IMR-90 (cell line): Measurements from ENCODE around the gene ZNF407. TPM values are rescaled to one million over a fixed set of nuclear protein-coding genes. Genes with fewer than 3 reads are reported as not detected.

ENCODE experiments used
- ATAC-seq: fragments of 200-7000 bp; cut with Tn5 transposase; 2 replicates; pipeline ENCODE4 v1.9.1; 2020; ENCODE audit warnings: low read depth, mild to moderate bottlenecking, moderate library complexity
- BruUV-seq: library from RNA; stranded (reverse); fragments of 400-500 nt; replicated peaks from 2 replicates; lab custom pipeline; 2021; lab: Mats Ljungman, UMichigan
- CTCF ChIA-PET: fragments of 300-600 bp; formaldehyde crosslinking; extraction: SDS; loops from one replicate; lab custom pipeline; 2021; ENCODE audit warnings: antibody characterized with exemption; lab: Yijun Ruan, JAX
- POLR2A ChIA-PET: fragments of 300-600 bp; sonication (Branson Sonifier 250); formaldehyde crosslinking; loops from one replicate; lab custom pipeline; 2022; ENCODE audit warnings: antibody characterized with exemption; ENCODE audit not compliant: unreplicated experiment; lab: Charles Lee
- DNase-seq: peaks from one replicate; pipeline ENCODE4 v3.0.0; 2013
- H2AFZ ChIP-seq: replicated peaks from 2 replicates; pipeline ENCODE3; 2013; ENCODE audit warnings: low read length, mild to moderate bottlenecking; ENCODE audit not compliant: poor library complexity
- H2AK5ac ChIP-seq: 2 replicates; pipeline ENCODE4 v1.6.1; 2013; ENCODE audit warnings: low read depth, low read length, inconsistent platforms
- H2AK9ac ChIP-seq: replicated peaks from 2 replicates; pipeline ENCODE3; 2013; ENCODE audit warnings: mild to moderate bottlenecking, low read depth, low read length, moderate library complexity; ENCODE audit not compliant: poor library complexity
- H2BK120ac ChIP-seq: 2 replicates; pipeline ENCODE4 v1.6.1; 2013; ENCODE audit warnings: low read depth, low read length, inconsistent platforms
- H2BK15ac ChIP-seq: 3 replicates; pipeline ENCODE4 v1.6.1; 2013; ENCODE audit warnings: low read depth, low read length, inconsistent platforms
- H2BK20ac ChIP-seq: 2 replicates; pipeline ENCODE4 v1.6.1; 2013; ENCODE audit warnings: low read depth, mild to moderate bottlenecking, inconsistent platforms, low read length, moderate library complexity
- H2BK5ac ChIP-seq: 2 replicates; pipeline ENCODE4 v1.6.1; 2013; ENCODE audit warnings: mild to moderate bottlenecking, low read depth, low read length, inconsistent platforms; ENCODE audit not compliant: poor library complexity, severe bottlenecking
- H3K14ac ChIP-seq: replicated peaks from 2 replicates; pipeline ENCODE4 v1.6.1; 2013; ENCODE audit warnings: low read depth, low read length, inconsistent platforms
- H3K18ac ChIP-seq: 2 replicates; pipeline ENCODE4 v1.6.1; 2013; ENCODE audit warnings: low read depth, low read length, control low read depth
- H3K23ac ChIP-seq: 2 replicates; pipeline ENCODE4 v1.6.1; 2013; ENCODE audit warnings: low read depth, low read length, inconsistent platforms
- H3K27ac ChIP-seq: 2 replicates; pipeline ENCODE4 v1.5.1; 2013; ENCODE audit warnings: mild to moderate bottlenecking, control low read depth, low read length; ENCODE audit not compliant: insufficient read depth
- H3K27me3 ChIP-seq: 2 replicates; pipeline ENCODE4 v1.6.1; 2013; ENCODE audit warnings: low read length; ENCODE audit not compliant: control insufficient read depth, insufficient read depth
- H3K36me3 ChIP-seq: 2 replicates; pipeline ENCODE4 v1.6.1; 2013; ENCODE audit warnings: low read length, mixed read lengths; ENCODE audit not compliant: control insufficient read depth, insufficient read depth
- H3K4ac ChIP-seq: 2 replicates; pipeline ENCODE4 v1.6.1; 2013; ENCODE audit warnings: low read depth, low read length, inconsistent platforms
- H3K4me1 ChIP-seq: 2 replicates; pipeline ENCODE4 v1.6.1; 2013; ENCODE audit warnings: low read length, mixed read lengths; ENCODE audit not compliant: control insufficient read depth, insufficient read depth
- H3K4me2 ChIP-seq: 2 replicates; pipeline ENCODE4 v1.6.1; 2013; ENCODE audit warnings: low read depth, mild to moderate bottlenecking, control low read depth, low read length, moderate library complexity
- H3K4me3 ChIP-seq: 2 replicates; pipeline ENCODE4 v1.5.1; 2013; ENCODE audit warnings: low read depth, mild to moderate bottlenecking, control low read depth, low read length, moderate library complexity; ENCODE audit not compliant: insufficient read depth
- H3K56ac ChIP-seq: 2 replicates; pipeline ENCODE4 v1.6.1; 2013; ENCODE audit warnings: low read length, inconsistent platforms; ENCODE audit not compliant: insufficient read depth; ENCODE audit errors: extremely low read depth
- H3K79me1 ChIP-seq, 2 experiments: 2 replicates each; pipeline ENCODE4 v1.6.1; 2013; ENCODE audit warnings: low read length in 2 of 2, inconsistent platforms in 1 of 2, low read depth in 1 of 2
- H3K9ac ChIP-seq: 2 replicates; pipeline ENCODE4 v1.6.1; 2013; ENCODE audit warnings: low read depth, low read length, control low read depth
- H3K9me1 ChIP-seq: 2 replicates; pipeline ENCODE4 v1.6.1; 2013; ENCODE audit warnings: low read length, inconsistent platforms; ENCODE audit not compliant: insufficient read depth
- H3K9me3 ChIP-seq: 2 replicates; pipeline ENCODE4 v1.6.1; 2013; ENCODE audit warnings: low read length; ENCODE audit not compliant: control insufficient read depth, insufficient read depth
- H4K20me1 ChIP-seq: 2 replicates; pipeline ENCODE4 v1.6.1; 2013; ENCODE audit warnings: low read length, inconsistent platforms; ENCODE audit not compliant: insufficient read depth
- H4K5ac ChIP-seq: 2 replicates; pipeline ENCODE4 v1.6.1; 2013; ENCODE audit warnings: mild to moderate bottlenecking, low read depth, low read length, control low read depth
- H4K8ac ChIP-seq, 2 experiments: 2 replicates each; pipeline ENCODE4 v1.6.1; 2013; ENCODE audit warnings: low read depth in 2 of 2, low read length in 2 of 2, control low read depth in 1 of 2, inconsistent platforms in 1 of 2
- H4K91ac ChIP-seq: 2 replicates; pipeline ENCODE4 v1.6.1; 2013; ENCODE audit warnings: low read depth, low read length, inconsistent platforms; ENCODE audit not compliant: insufficient read depth
- BHLHE40 ChIP-seq: fragments of 150-350 bp; IDR thresholded peaks from 2 replicates; pipeline ENCODE4 v1.6.1; 2016; ENCODE audit warnings: mild to moderate bottlenecking, low read depth, low read length
- SMC3 ChIP-seq: fragments of 150-350 bp; IDR thresholded peaks from 2 replicates; pipeline ENCODE4 v1.6.1; 2016; ENCODE audit warnings: low read depth, mild to moderate bottlenecking, antibody characterized with exemption, low read length, moderate library complexity
- WGBS, 2 experiments: methylation state at CpG; one replicate each; pipeline versions ENCODE4 v1.1.5 to v1.1.7; 2013; ENCODE audit warnings: missing lambda C conversion rate in 2 of 2; ENCODE audit not compliant: insufficient read length in 1 of 2; ENCODE audit errors: extremely low coverage in 2 of 2; 5-methylcytosine and 5-hydroxymethylcytosine counted together
- dilution Hi-C: fragments of 300-500 bp; cut with HindIII; formaldehyde crosslinking; loops from one replicate; pipeline ENCODE4 v1.14.3; 2018; ENCODE audit warnings: low sequenced_read_pairs; ENCODE audit not compliant: unreplicated experiment
- in situ Hi-C: fragments of 300-500 bp; cut with MboI; formaldehyde crosslinking; loops from 3 replicates; pipeline ENCODE4 v1.14.3; 2019; ENCODE audit warnings: low sequenced_read_pairs, inconsistent platforms, mixed read lengths
- intact Hi-C: fragments of 100-400 bp; cut with micrococcal nuclease; formaldehyde crosslinking; loops from 2 replicates; pipeline ENCODE4 v1.10.0; 2022
- polyA plus RNA-seq, 3 experiments: library from polyadenylated mRNA; depleted of rRNA; stranded (reverse); fragments of >200 nt; gene quantifications; 2 replicates each; pipeline ENCODE4 v1.2.3, GENCODE V29; 2012; ENCODE audit warnings: low replicate concordance in 1 of 3
- total RNA-seq: library from RNA; depleted of rRNA; stranded (reverse); fragments of >200 nt; gene quantifications from 2 replicates; pipeline ENCODE4 v1.2.3, GENCODE V29; 2012
- TF ChIP-seq, protein P1 (sequence below): conservative IDR thresholded peaks from 2 replicates; pipeline ENCODE4 v1.5.1; 2012; ENCODE audit warnings: mild to moderate bottlenecking, low read depth, low read length, improper control_type of control experiment

The ZNF407 gene
- total and polyA plus RNA-seq, 2 of the 4 experiments (the other 2 are of a cell fraction): 3.1 to 20.1 TPM

DNA sequence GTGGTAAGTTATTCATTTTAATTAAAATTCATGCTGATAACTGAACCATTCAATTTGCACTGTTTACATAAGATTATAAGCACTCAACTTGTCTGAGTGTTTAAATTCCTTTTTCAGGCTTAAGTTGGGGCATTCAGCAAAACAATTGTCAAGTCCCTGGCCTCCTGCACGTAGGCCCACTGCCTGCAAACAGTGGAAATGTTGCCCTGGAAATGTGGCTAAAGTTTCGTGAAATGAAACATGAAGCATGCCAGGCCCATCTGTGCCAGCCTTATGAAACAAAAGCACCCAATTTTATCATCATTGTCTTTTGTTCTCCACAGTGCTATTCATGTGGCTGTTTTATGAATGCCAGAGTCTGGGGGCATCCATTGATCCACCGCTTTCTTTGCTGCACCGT, 447.6 kb downstream of the ZNF407 start:
- Histone ChIP-seq H3K23ac (no peak overlapping the region), H3K4me1 (no peaks in the 10 kb centered on the region), H4K5ac (no peak overlapping the region), H3K27ac (no peak overlapping the region), H2AK9ac (no peak overlapping the region), H3K56ac (no peak overlapping the region), H2BK15ac (no peak overlapping the region), H2AFZ (no peak overlapping the region), H3K14ac (no peak overlapping the region), H2BK20ac (no peak overlapping the region), H3K27me3 (no peaks in the 10 kb centered on the region), H4K8ac (no peak overlapping the region), H3K4me2 (no peak overlapping the region), H3K18ac (no peak overlapping the region), H2AK5ac (no peak overlapping the region), H3K79me1 (no peaks in the 10 kb centered on the region; a peak in 1 of 4 replicates), H3K4ac (no peak overlapping the region), H3K9me3 (no peaks in the 10 kb centered on the region; the same call in 1 of the 2 replicates), H4K91ac (no peak overlapping the region), H3K4me3 (no peak overlapping the region), H2BK5ac (no peak overlapping the region), H2BK120ac (no peak overlapping the region), H4K20me1 (no peaks in the 10 kb centered on the region), H3K36me3 (no peaks in the 10 kb centered on the region), H3K9ac (no peak overlapping the region), H3K9me1 (peaks cover 3% of the 10 kb centered on the region; the same call in 1 of the 2 replicates)
- in situ Hi-C loops (no loop called here), intact Hi-C loops (no loop called here), dilution Hi-C loops (no loop called here)
- CTCF ChIA-PET: interaction anchor here (1.6 kb wide), 1 partner anchor 24 kb away, joined by 4 read pairs; no protein-coding TSS in a partner anchor
- ATAC-seq: no peak
- WGBS, 2 experiments: no CpG with 5 or more reads among the region's 4 CpGs
- no peak for DNase-seq
- no TSS peak for BruUV-seq
- TF ChIP-seq SMC3 (no peak), BHLHE40 (no peak)
- TF ChIP-seq, protein P1, sequence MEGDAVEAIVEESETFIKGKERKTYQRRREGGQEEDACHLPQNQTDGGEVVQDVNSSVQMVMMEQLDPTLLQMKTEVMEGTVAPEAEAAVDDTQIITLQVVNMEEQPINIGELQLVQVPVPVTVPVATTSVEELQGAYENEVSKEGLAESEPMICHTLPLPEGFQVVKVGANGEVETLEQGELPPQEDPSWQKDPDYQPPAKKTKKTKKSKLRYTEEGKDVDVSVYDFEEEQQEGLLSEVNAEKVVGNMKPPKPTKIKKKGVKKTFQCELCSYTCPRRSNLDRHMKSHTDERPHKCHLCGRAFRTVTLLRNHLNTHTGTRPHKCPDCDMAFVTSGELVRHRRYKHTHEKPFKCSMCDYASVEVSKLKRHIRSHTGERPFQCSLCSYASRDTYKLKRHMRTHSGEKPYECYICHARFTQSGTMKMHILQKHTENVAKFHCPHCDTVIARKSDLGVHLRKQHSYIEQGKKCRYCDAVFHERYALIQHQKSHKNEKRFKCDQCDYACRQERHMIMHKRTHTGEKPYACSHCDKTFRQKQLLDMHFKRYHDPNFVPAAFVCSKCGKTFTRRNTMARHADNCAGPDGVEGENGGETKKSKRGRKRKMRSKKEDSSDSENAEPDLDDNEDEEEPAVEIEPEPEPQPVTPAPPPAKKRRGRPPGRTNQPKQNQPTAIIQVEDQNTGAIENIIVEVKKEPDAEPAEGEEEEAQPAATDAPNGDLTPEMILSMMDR: no peak
- POLR2A ChIA-PET: no interaction called here
